GM12891 (cell line): ENCODE measurements around the gene DNASE1L2.

ENCODE experiments used
- POLR2A ChIP-seq: IDR thresholded peaks from 2 replicates; pipeline ENCODE4 v1.6.1; 2011; ENCODE audit warnings: low read depth, low read length, control low read depth
- POLR2AphosphoS5 ChIP-seq: IDR thresholded peaks from 2 replicates; pipeline ENCODE4 v1.6.1; 2011; ENCODE audit warnings: low read depth, low read length, control low read depth
- SPI1 ChIP-seq: IDR thresholded peaks from 2 replicates; pipeline ENCODE4 v1.6.1; 2011; ENCODE audit warnings: low read depth, low read length, control low read depth
- TAF1 ChIP-seq: IDR thresholded peaks from 2 replicates; pipeline ENCODE4 v1.6.1; 2011; ENCODE audit warnings: low read depth, low read length, control low read depth

GRCh38 chr16:2210386-2211365 lies 25.6 kb upstream of the DNASE1L2 start, which contains the start of gene BRICD5:
- TF ChIP-seq POLR2A: no peak
- peak; percentile 11; the same call in 1 of the 2 replicates for TF ChIP-seq POLR2AphosphoS5
- TF ChIP-seq TAF1: no peak
- no peak for TF ChIP-seq SPI1
